Glutamatergic neuron (in vitro differentiated cells): ENCODE results near the gene CES2. TPM values are rescaled to one million over a fixed set of nuclear protein-coding genes. Genes with fewer than 3 reads are reported as not detected.

Experiments
- DNase-seq: peaks from one replicate; pipeline ENCODE4 v3.0.0; 2022
- H3K27ac Mint-ChIP-seq: one replicate; pipeline ENCODE4 v1.8.0; 2020; ENCODE audit warnings: mild to moderate bottlenecking, mixed read lengths, inconsistent platforms; ENCODE audit not compliant: unreplicated experiment
- H3K27me3 Mint-ChIP-seq: one replicate; pipeline ENCODE4 v1.8.0; 2020; ENCODE audit warnings: mild to moderate bottlenecking, moderate library complexity, mixed read lengths, inconsistent platforms; ENCODE audit not compliant: unreplicated experiment
- H3K36me3 Mint-ChIP-seq: one replicate; pipeline ENCODE4 v1.8.0; 2020; ENCODE audit warnings: mild to moderate bottlenecking, mixed read lengths, inconsistent platforms; ENCODE audit not compliant: unreplicated experiment
- H3K4me1 Mint-ChIP-seq: one replicate; pipeline ENCODE4 v1.8.0; 2020; ENCODE audit warnings: mild to moderate bottlenecking, low read depth, mixed read lengths, inconsistent platforms; ENCODE audit not compliant: unreplicated experiment
- H3K4me3 Mint-ChIP-seq: one replicate; pipeline ENCODE4 v1.8.0; 2020; ENCODE audit warnings: mild to moderate bottlenecking, mixed read lengths, inconsistent platforms; ENCODE audit not compliant: unreplicated experiment
- H3K9me3 Mint-ChIP-seq: one replicate; pipeline ENCODE4 v1.8.0; 2020; ENCODE audit warnings: mild to moderate bottlenecking, moderate library complexity, mixed read lengths, inconsistent platforms; ENCODE audit not compliant: unreplicated experiment
- long read RNA-seq: library from polyadenylated mRNA; unstranded; transcript quantifications from one replicate; pipeline ENCODE4 v2.0.0, GENCODE V29; 2020; ENCODE audit not compliant: unreplicated experiment
- total RNA-seq: library from RNA; stranded (reverse); fragmentation: NEBNext Ultra II Directional; extraction: Animal tissue kit (Norgen Biotek cat#: 25700); gene quantifications from one replicate; pipeline ENCODE4 v1.2.1, GENCODE V29; 2021; ENCODE audit not compliant: unreplicated experiment
- TF ChIP-seq, protein P1 (sequence below): fragments of 200-600 bp; sonication (generic); IDR thresholded peaks from one replicate; pipeline ENCODE4 v1.5.0; 2021; ENCODE audit not compliant: partially characterized antibody, unreplicated experiment

CES2 gene, protein sequence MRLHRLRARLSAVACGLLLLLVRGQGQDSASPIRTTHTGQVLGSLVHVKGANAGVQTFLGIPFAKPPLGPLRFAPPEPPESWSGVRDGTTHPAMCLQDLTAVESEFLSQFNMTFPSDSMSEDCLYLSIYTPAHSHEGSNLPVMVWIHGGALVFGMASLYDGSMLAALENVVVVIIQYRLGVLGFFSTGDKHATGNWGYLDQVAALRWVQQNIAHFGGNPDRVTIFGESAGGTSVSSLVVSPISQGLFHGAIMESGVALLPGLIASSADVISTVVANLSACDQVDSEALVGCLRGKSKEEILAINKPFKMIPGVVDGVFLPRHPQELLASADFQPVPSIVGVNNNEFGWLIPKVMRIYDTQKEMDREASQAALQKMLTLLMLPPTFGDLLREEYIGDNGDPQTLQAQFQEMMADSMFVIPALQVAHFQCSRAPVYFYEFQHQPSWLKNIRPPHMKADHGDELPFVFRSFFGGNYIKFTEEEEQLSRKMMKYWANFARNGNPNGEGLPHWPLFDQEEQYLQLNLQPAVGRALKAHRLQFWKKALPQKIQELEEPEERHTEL
- total RNA-seq: 38.6 TPM
- long read RNA-seq, transcript CES2-201 (12 exons, 3,927 nt): major isoform, 7 of 18 reads
- long read RNA-seq, partial matches to known transcripts: 3 of 18 reads
- long read RNA-seq, other reads (novel, unspliced or antisense): 6 of 18 reads

DNA sequence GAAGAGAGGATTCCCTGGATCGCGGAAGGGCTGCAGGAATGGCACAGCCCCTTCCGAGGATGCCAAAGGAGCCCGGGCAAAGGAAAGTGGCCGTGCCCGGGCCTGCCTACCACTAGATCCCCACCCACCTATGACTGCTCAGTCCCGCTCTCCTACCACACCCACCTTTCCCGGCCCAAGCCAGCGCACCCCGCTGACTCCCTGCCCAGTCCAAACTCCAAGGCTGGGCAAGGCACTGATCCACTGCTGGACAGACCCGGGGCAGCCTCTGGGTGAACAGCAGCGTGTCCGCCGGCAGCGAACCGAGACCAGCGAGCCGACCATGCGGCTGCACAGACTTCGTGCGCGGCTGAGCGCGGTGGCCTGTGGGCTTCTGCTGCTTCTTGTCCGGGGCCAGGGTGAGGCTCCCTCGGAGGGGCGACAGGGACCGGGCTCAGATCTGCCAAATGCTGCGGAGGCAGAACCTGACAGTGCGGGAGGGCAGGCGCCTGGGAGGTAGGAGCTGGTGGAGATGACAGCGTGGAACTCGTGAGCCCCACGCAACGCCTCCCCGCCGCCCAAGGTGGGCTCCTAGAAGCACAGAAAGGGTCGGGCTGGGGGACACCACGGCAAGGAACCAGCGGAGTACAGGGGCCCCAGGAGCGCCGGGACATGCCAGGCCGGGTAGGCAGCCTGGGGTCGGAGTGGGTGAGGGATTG, at the start of gene CES2:
Gene CES2, plus strand, starts transcription at position 203 of the 698 bp plus-strand sequence. Its CDS starts 120 bp downstream, at position 323.
- Mint-ChIP-seq H3K9me3 (peaks cover 4% of the 10 kb centered on the region), H3K4me1 (peaks cover 8% of the 10 kb centered on the region), H3K4me3 (peak within 1 kb of the TSS; percentile 95), H3K27me3 (peaks cover 8% of the 10 kb centered on the region), H3K36me3 (no peaks in the 10 kb centered on the region), H3K27ac (peak within 1 kb of the TSS; percentile 66)
- no peak for DNase-seq
- TF ChIP-seq, protein P1, sequence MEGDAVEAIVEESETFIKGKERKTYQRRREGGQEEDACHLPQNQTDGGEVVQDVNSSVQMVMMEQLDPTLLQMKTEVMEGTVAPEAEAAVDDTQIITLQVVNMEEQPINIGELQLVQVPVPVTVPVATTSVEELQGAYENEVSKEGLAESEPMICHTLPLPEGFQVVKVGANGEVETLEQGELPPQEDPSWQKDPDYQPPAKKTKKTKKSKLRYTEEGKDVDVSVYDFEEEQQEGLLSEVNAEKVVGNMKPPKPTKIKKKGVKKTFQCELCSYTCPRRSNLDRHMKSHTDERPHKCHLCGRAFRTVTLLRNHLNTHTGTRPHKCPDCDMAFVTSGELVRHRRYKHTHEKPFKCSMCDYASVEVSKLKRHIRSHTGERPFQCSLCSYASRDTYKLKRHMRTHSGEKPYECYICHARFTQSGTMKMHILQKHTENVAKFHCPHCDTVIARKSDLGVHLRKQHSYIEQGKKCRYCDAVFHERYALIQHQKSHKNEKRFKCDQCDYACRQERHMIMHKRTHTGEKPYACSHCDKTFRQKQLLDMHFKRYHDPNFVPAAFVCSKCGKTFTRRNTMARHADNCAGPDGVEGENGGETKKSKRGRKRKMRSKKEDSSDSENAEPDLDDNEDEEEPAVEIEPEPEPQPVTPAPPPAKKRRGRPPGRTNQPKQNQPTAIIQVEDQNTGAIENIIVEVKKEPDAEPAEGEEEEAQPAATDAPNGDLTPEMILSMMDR: no peak

DNA sequence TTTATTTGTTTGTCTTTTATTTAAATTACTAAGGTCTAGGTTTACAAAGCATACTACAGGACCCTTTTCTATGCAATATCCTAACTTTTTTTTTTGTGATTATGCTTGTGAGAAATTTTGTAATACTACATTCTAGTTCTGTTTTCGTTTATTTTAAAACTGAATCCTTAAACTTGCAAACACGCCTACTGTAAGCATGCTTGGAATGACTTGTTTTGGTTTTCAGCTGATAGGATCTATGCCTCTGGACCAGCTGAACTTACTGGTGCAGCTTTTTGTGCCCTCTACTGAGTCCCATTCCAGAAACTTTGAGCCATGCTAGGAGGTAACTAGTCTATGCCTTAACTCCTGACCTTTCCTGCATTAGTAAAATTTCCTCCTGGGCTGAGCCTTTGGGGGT, 49.0 kb upstream of the CES2 start:
- no peak overlapping the region for H3K27ac Mint-ChIP-seq
- H3K9me3 Mint-ChIP-seq: peaks cover under 1% of the 10 kb centered on the region

DNA sequence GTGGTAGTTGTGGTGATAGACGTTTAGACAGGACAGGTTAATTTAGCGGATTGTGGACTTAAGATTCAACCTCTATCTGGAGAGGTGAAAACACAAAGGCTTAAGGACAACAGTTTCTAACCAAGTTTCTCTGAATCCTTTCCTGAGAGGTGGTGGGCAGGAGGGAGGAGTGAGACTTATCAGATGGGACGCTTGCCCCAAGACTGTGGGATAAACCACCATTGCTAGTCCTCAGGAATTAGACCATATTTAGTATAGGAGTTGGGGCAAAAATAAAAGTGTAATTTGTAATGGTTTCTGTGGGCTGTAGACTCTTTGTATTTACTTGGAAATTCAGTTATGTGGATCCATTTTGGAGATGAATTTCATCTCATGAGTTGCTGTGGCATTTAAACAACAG, 48.4 kb upstream of the CES2 start:
- Mint-ChIP-seq H3K36me3 (no peaks in the 10 kb centered on the region), H3K9me3 (peaks cover 2% of the 10 kb centered on the region), H3K27me3 (peaks cover 7% of the 10 kb centered on the region), H3K4me1 (peaks cover 2% of the 10 kb centered on the region), H3K27ac (no peak overlapping the region), H3K4me3 (no peak overlapping the region)
- no peak for DNase-seq
- TF ChIP-seq, protein P1: no peak

More for the DNA sequence above, 49.0 kb upstream of the CES2 start:
- no peak overlapping the region for H3K4me3 Mint-ChIP-seq
- H3K4me1 Mint-ChIP-seq: peaks cover 2% of the 10 kb centered on the region
- no peak for DNase-seq
- no peaks in the 10 kb centered on the region for H3K36me3 Mint-ChIP-seq
- TF ChIP-seq, protein P1: no peak
- H3K27me3 Mint-ChIP-seq: peaks cover 4% of the 10 kb centered on the region

DNA sequence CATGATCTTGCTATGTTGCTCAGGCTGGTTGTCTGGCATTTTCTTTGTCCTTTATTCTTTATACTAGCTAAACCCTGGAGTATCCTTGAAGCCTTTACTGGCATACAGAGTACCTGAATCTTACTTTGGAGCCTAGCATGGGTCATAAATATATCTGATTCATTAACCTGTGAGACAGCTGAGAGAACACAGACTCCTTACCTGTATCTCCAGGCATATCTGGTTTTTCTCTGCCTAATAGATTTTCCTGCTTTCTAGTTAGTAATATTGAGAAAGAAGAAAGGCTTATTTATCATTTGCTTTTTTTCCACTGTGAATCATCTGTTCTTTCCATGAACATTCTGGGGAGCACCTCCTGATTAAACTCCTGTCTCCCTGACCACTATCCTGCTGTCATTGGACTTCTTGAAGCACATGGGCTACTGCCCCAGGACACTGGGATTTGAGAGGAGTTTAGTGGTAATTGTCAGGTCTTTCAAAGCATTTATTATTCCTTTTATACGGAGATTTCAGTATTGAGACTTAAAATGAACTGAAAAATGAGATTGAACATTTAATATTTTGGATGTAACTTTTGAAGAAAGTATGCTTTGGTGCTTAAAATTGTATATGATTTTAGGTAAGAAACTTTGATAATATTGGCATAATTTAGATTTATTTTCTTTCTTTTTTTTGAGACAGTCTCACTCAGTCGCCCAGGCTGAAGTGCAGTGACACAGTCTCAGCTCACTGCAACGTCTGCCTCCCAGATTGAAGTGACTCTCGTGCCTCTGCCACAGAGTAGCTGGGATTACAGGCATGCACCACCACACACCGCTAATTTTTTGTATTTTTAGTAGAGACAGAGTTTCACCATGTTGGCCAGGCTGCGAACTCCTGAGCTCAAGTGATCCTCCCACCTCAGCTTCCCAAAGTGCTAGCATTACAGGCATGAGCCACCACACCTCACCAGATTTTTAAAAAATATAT, 46.4 kb upstream of the CES2 start:
- Mint-ChIP-seq H3K27me3 (peaks cover 7% of the 10 kb centered on the region), H3K4me3 (no peak overlapping the region), H3K27ac (no peak overlapping the region), H3K9me3 (peaks cover 2% of the 10 kb centered on the region), H3K36me3 (no peaks in the 10 kb centered on the region), H3K4me1 (peaks cover 2% of the 10 kb centered on the region)
- DNase-seq: no peak
- TF ChIP-seq, protein P1: no peak
